GM23248 (cell line): ENCODE measurements around the gene ZNF723.

ENCODE experiments used
- EZH2 ChIP-seq: fragments of 200-600 bp; sonication (generic); IDR thresholded peaks from 2 replicates; pipeline ENCODE4 v1.6.1; 2018; ENCODE audit warnings: antibody characterized with exemption, mild to moderate bottlenecking; ENCODE audit not compliant: insufficient read depth, poor library complexity, severe bottlenecking
- EZH2phosphoT487 ChIP-seq: fragments of 200-600 bp; sonication (generic); IDR thresholded peaks from 2 replicates; pipeline ENCODE4 v1.6.1; 2018; ENCODE audit warnings: antibody characterized with exemption, moderate library complexity, mild to moderate bottlenecking, low read depth; ENCODE audit not compliant: insufficient read depth

- TF ChIP-seq EZH2, result no peak
- no peak for TF ChIP-seq EZH2phosphoT487
Observed at GRCh38 chr19:22807061-22807835, 24.8 kb upstream of the ZNF723 start.
